ENCODE measurements around the gene FOXP1. TPM values are rescaled to one million over a fixed set of nuclear protein-coding genes. Genes with fewer than 3 reads are reported as not detected.

Gene FOXP1
- total RNA-seq, 1 donor from 2014 or later = 41.2 TPM

GRCh38 chr3:71225002-71225684 lies 358.4 kb downstream of the FOXP1 start:
- intact Hi-C loops (cut with micrococcal nuclease) = no loop called here
- Histone ChIP-seq H3K4me3 (peak overlapping the region; percentile 57), H3K27me3 (ENCODE audit: low read depth) (no peaks in the 10 kb centered on the region), H3K27ac (replicated peaks) (peak overlapping the region; percentile 78), H3K9me3 (replicated peaks) (no peaks in the 10 kb centered on the region), H3K4me1 (peaks cover 35% of the 10 kb centered on the region), H3K36me3 (no peaks in the 10 kb centered on the region)
- TF ChIP-seq, protein P1, sequence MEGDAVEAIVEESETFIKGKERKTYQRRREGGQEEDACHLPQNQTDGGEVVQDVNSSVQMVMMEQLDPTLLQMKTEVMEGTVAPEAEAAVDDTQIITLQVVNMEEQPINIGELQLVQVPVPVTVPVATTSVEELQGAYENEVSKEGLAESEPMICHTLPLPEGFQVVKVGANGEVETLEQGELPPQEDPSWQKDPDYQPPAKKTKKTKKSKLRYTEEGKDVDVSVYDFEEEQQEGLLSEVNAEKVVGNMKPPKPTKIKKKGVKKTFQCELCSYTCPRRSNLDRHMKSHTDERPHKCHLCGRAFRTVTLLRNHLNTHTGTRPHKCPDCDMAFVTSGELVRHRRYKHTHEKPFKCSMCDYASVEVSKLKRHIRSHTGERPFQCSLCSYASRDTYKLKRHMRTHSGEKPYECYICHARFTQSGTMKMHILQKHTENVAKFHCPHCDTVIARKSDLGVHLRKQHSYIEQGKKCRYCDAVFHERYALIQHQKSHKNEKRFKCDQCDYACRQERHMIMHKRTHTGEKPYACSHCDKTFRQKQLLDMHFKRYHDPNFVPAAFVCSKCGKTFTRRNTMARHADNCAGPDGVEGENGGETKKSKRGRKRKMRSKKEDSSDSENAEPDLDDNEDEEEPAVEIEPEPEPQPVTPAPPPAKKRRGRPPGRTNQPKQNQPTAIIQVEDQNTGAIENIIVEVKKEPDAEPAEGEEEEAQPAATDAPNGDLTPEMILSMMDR (IDR thresholded peaks at IDR 0.05; ENCODE audit: borderline replicate concordance) = no peak
- DNase-seq = no peak

DNA sequence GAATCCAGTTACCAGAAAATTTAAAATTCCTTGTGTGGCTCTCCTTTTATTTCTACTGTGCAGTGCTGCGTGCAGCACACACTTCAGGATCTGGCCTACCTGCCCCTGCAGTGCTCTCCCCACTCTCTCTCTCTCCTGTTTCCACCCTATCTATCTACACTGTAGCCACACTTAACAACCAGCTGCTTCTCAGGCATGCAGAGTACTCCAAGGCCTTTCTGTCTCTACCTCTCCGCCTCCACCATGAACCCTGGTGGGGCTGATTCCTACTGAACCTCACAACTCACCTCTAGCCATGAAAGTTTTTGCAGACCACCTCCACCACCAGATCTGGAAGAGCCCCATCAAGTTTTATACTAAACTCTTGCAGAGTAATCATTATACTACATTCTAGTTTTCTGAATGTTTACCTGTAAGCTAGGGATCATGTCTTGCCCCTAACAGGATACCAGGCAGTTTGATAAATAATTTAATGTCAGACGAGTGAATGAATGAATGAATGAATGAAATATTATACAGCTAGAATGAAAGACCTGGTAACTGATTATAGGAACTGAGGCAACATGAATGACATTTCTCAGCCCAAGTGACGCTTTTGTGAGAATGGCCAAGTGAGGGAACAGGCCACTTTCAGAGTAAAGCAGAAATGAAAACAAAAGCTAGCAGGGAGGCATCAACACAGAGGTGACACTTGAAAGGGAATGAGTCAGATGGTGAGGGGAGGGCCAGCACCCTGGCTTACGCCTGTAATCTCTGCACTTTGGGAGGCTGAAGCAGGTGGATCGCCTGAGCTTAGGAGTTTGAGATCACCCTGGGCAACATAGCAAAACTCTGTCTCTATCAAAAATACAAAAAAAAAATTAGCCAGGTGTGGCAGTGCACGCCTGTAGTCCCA lies 363.5 kb downstream of the FOXP1 start:
- Histone ChIP-seq H3K9me3 (replicated peaks) (no peaks in the 10 kb centered on the region), H3K36me3 (no peaks in the 10 kb centered on the region), H3K27ac (replicated peaks) (no peak overlapping the region), H3K4me1 (peaks cover 13% of the 10 kb centered on the region), H3K27me3 (ENCODE audit: low read depth) (no peaks in the 10 kb centered on the region), H3K4me3 (no peak overlapping the region)
- no peak for DNase-seq
- TF ChIP-seq, protein P1 (IDR thresholded peaks at IDR 0.05; ENCODE audit: borderline replicate concordance) = no peak
- intact Hi-C loops (cut with micrococcal nuclease) = no loop called here

DNA sequence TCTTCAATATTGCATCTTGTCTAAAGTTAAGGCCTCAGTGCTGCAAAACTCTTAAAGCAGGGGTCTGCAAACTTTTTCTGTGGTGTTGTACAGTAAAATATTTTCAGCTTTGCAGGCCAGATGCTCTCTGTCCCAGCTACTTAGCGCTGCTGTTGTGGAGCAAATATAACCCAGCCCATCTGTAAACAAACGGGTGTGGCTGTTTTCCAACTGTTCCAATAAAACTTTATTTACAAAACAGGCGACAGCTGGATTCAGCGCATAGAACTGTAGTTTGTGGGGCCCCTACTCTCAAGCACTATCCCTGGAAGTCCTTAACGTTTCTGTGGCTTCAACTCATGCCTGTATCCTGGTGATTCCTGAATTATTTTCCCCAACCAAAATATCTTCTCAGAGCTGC lies 365.0 kb downstream of the FOXP1 start:
- H3K27ac ChIP-seq (replicated peaks) = no peak overlapping the region
- H3K36me3 ChIP-seq = no peaks in the 10 kb centered on the region
- peaks cover 5% of the 10 kb centered on the region for H3K4me1 ChIP-seq
- TF ChIP-seq, protein P1 (IDR thresholded peaks at IDR 0.05; ENCODE audit: borderline replicate concordance) = no peak
- H3K4me3 ChIP-seq = no peak overlapping the region
- DNase-seq = no peak
- no peaks in the 10 kb centered on the region for H3K27me3 ChIP-seq (ENCODE audit: low read depth)
- intact Hi-C loops (cut with micrococcal nuclease) = no loop called here
- H3K9me3 ChIP-seq (replicated peaks) = no peaks in the 10 kb centered on the region

DNA sequence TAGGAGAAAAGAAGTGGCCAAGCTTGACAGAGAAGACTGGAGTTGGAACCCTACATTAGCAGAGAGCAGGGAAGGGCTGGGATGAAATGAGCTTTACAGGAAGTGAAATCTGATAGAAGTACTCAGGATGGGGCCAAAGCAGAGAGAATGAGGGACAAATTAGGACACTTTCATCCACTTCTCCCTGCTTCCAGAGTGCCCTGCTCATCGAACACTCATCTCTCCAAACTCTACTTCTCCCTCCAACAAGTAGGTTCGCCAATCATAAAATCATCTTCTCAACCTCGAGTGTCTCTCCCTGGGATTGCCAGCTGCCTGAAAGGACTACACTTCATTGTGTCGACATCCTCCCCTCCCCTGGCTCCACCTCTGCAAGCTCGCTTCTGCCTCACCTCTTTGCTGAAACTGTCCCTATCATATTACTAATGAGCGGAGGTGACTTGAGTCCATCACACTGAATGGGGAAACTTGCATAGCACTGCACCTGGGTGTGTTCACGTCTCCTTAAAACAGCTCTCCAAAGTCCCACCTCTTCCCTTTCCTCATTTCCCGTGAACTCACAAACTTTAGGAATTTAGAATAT lies 365.8 kb downstream of the FOXP1 start:
- intact Hi-C loops (cut with micrococcal nuclease) = no loop called here
- no peaks in the 10 kb centered on the region for H3K9me3 ChIP-seq (replicated peaks)
- H3K36me3 ChIP-seq = no peaks in the 10 kb centered on the region
- H3K27ac ChIP-seq (replicated peaks) = no peak overlapping the region
- no peak overlapping the region for H3K4me3 ChIP-seq
- TF ChIP-seq, protein P1 (IDR thresholded peaks at IDR 0.05; ENCODE audit: borderline replicate concordance) = no peak
- H3K27me3 ChIP-seq (ENCODE audit: low read depth) = no peaks in the 10 kb centered on the region
- H3K4me1 ChIP-seq = peaks cover 5% of the 10 kb centered on the region
- DNase-seq = no peak

GRCh38 chr3:71215351-71215750 lies 368.2 kb downstream of the FOXP1 start:
- peaks cover 13% of the 10 kb centered on the region for H3K4me1 ChIP-seq
- H3K27ac ChIP-seq (replicated peaks) = no peak overlapping the region
- no peaks in the 10 kb centered on the region for H3K36me3 ChIP-seq
- intact Hi-C loops (cut with micrococcal nuclease) = no loop called here
- H3K27me3 ChIP-seq (ENCODE audit: low read depth) = no peaks in the 10 kb centered on the region
- H3K9me3 ChIP-seq (replicated peaks) = no peaks in the 10 kb centered on the region
- DNase-seq = no peak
- no peak overlapping the region for H3K4me3 ChIP-seq
- TF ChIP-seq, protein P1 (IDR thresholded peaks at IDR 0.05; ENCODE audit: borderline replicate concordance) = no peak
